ENCODE measurements around the gene TTLL1.

Gene TTLL1

GRCh38 chr22:43088984-43089717 is at the start of gene TTLL1:
Gene TTLL1 (minus strand): TSS chr22:43089391. CDS start chr22:43075586, 13,805 bp downstream.
- DNase-seq = peak in 13 of 14 donors; percentile 38 to 87 (median 74)

DNA sequence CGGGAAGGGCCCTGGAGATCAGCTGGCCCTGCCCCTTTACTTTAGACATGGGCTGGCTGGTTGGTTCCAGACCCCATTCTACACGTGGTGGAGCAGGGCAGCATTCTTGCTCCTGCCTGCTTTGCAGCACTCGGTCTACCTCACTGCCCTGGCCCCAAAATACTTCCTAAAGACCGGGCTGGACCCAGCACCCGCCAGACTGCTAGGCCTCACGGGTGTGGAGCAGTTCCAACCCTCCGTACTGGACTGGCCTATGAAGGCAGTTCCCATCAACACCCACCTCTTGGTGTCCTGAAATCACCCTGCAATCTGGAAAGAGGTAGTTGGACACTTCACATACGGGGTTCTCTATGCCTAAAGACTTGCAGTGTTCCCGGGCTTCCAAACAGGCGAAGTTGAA is 47.6 kb upstream of the TTLL1 start:
- DNase-seq = no peak

- DNase-seq = peak in 3 of 14 donors; percentile 6 to 8 (median 7)
Observed at GRCh38 chr22:43136255-43136654, 47.1 kb upstream of the TTLL1 start.

DNA sequence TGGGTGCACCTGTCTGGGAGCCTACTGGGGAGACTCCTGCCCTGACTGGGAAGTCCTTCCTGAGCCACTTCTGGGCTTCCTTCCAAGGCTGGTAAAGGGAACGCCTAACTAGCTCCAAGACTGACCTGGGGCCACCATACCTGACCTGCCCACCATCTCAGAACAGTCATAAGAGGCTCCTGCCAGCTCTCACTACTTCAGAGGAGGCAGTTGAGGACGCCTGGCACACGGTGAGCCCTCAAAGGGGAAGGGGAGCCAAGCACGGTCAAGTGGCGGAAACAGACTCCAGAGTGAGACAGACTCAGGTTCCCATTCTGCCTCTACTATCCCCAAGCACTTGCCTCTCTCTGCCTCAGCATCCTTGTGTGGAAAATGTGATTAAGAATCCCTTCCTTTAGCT is 46.4 kb upstream of the TTLL1 start:
- no peak for DNase-seq

DNA sequence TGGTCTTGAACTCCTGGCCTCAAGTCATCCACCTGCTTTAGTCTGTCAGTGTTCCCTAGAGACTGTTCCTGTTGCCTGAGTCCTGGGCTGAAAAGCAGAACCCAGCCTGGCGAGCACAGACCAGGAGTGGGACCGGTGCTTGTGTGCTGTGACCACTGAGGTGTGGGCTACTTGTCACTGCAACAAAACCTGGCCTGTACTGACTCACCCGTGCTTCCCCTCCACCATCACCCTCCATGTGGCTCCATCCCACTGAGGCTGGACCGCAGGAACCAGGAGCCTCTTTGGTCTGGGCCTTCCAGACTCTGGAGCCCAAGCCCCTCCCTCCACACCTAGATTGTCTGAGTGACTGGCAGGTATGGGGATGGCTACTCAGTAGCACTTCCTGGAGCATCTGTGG is 45.4 kb upstream of the TTLL1 start:
- DNase-seq = no peak

- DNase-seq = no peak
Observed at GRCh38 chr22:43133401-43133800, 44.2 kb upstream of the TTLL1 start.

- DNase-seq = no peak
Observed at GRCh38 chr22:43131773-43132501, 42.7 kb upstream of the TTLL1 start.

DNA sequence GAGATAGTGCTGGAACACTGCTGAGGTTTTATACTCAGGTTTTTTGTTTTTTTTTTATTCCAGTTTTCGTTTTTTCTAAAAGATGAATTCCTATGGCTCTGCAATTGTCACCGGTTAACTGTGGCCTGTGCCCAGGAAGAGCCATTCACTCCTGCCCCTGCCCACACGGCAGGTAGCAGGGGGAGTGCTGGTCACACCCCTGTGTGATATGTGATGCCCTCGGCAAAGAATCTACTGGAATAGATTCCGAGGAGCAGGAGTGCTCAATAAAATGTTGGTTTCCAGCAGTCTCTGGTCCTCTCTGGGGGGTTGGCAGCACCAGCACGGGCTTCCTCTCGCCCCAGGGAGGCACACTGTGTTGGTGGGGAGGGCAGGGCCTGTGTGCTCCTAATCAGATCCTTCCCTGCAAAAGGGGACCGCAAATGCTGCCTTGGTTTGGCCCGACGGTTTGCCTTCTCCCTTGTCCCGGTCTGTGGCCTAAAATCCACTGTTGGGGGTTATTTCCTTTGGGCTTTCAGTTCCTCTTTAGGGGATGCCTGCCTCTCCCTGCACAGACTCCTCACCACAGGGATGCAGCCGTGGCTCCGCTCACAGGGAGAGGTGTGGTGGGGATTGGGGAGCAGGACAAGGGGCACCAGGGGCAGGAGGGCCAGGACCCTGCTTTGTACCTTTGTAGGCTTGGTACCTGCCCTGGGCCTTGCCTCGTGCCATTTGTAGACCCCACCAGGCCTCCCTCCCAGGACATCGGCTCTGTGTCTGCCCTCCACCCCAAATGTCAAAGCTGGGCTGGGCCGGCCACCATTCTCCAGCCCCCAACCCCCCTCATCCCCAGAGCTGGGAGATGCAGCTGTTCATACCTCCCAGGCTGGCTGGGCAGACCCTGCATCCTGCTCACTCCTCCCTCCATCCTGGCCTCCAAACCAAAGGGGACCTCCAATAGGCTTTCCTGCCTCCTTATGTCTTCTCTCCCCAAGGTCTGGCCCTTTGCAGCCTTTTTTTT is 40.5 kb upstream of the TTLL1 start:
- no peak for DNase-seq

DNA sequence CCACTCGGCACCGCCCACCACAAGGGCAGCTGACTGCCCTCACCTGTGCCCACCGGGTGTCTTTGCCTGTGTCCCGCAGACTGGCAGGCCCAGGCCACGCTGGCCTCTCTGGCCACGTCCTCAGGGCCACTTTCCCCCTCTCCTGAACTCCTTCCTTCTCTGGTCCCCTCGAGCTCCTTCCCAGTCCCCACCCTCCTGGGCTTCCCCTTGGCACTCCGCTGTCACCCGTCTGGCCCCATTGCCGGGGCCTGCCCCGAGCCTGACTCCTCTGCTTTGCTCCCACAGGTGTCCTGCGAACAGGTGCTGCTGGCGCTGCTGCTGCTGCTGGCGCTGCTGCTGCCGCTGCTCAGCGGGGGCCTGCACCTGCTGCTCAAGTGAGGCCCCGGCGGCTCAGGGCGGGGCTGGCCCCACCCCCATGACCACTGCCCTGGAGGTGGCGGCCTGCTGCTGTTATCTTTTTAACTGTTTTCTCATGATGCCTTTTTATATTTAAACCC is 39.8 kb upstream of the TTLL1 start:
- DNase-seq = no peak

GRCh38 chr22:43128116-43128515 is 38.9 kb upstream of the TTLL1 start:
- DNase-seq = no peak

GRCh38 chr22:43127166-43127908 is 38.1 kb upstream of the TTLL1 start:
- no peak for DNase-seq

DNA sequence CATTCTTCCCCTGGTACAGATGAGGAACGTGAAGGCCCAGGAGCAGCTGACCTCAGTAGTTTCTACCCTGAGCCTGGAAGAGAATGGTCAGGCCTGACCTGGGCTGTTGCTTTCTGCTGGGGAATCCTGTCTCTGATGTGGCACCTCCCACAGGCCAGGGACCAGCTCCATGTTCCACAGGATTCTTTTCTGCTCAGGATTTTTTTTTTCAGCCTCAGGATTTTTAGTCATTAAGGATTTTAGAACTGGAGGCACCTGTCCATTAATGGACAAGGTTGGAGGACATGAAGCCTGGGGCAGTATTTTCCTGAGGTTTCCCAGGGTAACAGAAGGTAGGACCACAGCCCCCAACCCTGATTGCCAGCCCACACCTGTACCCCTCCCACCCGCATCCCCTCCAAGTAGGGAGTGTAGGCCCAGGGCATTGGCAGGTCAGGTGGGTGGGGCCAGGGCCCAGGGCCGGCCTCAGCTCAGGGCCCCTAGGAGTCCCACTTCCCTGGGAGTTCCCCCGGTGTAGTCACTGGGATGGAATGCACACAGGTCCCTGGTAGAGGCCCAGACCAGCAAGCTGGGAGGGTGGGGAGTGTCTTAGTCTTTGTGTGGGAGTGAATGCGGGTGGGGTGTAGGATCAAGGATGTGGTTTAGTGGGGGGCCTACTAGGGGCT is 37.4 kb upstream of the TTLL1 start:
- DNase-seq = no peak

DNA sequence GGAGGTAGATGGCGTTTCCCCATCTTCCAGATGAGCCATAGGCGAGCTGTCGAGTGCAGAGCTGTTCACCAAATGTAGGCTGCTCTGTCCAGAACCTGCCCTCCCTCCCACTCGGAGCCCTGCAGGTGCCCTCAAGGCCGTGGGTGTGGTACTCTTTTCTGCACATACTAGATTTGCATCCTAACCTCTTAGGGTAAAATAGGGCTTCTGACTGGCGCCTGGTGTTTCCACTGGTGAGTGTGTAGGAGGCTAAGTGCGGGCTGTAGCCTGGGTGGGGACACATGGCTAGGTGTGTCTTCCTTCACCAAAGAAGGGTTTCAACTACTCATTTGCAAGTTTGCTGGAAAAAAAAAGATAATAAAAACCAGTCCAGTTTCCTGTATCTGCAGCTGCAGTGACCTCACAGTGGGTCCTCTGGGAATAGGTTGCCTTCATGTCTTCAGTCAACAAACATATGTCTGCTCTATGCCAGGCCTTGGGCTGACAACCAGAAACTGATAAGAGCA is 29.8 kb upstream of the TTLL1 start:
- no peak for DNase-seq

- no peak for DNase-seq
Observed at GRCh38 chr22:43118024-43118849, 29.0 kb upstream of the TTLL1 start.

- no peak for DNase-seq
Observed at GRCh38 chr22:43116932-43117331, 27.7 kb upstream of the TTLL1 start.

GRCh38 chr22:43114958-43115357 is 25.8 kb upstream of the TTLL1 start:
- DNase-seq = no peak

DNA sequence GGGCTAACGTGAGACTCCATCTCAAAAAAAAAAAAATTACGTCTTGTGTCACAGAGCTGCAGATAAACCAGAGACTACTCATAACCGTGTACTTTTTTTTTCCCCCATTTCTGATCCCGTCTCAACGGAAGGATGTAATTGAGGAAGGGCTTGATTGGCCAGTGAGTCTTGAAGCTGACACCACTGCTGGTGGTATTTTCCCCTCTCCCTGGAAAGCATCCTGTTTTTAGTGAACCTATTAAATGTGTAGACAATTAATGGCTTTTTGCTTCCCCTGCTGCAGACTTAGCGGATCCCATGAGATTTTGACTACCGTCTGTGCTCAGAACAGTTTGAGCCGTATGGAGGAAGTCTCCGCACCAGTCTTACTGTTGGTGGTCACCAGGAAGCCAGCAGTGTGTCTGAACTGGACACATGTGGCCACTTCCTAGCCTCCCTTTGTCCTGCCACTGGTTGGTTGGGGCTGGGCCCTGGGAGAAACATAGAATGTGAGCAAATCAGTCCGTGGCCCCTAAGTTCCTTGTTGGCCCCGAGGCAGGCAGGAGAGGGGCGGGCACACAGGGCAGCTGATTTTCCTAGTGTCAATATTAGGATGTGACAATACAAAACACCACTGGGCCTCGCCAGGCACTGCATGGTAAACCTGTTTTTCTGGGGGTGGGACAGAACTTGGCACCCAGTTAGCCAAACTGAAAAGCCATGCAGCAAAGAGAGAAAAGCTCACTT is 24.5 kb upstream of the TTLL1 start:
- DNase-seq = no peak

DNA sequence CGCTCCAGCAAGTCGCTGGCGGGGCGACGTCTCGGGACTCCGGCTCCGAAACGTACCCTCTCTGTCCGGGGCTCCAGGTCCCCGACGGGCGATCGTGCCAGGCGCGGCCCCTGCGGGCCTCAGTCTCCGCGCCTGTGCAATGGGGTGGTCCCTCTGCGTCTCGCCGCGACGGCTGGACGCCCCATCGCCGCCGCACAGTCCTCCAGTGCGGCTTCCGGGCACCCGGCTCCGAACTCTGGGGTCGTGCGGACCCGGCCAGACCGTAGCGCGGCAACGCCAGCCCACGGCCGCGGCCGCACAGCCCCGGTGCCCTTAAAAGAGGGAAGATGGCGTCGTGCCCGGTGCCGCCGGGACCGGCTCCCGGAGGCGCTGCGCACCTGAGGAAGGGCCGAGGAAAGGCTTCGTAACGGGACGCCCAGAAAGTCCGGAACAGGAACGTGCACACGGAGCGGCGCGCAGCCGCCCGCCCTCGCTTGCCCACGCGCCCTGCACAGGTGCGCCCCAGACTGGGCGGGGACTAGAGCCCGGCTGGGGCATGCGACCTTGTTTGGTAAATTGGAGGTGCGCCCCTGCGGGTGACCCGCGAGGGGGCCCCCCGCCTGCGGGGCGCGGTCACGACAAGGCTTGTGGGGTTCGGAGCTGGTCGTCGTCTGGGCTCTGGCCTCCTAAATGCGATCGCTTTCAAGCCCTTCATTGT is 21.9 kb upstream of the TTLL1 start:
- DNase-seq = no peak

- no peak for DNase-seq
Observed at GRCh38 chr22:43110444-43110926, 21.3 kb upstream of the TTLL1 start, which contains the start of gene BIK. Gene BIK (plus strand): TSS chr22:43110750. CDS start chr22:43124023, 13,273 bp downstream.
